Memory B cell (primary cell): ENCODE results near the gene CTNNA3.

Source experiments
- ATAC-seq: fragments of 150-1000 bp; cut with Tn5 transposase; 2 replicates; pipeline ENCODE4 v1.10.0; 2021; ENCODE audit warnings: low read depth, mild to moderate bottlenecking, moderate library complexity
- DNase-seq, 2 donors: peaks; one replicate each; pipeline ENCODE4 v3.0.0; 2022; ENCODE audit warnings: low spot score in 2 of 2
- H3K27ac Mint-ChIP-seq: one replicate; pipeline ENCODE4 v1.8.0; 2022; ENCODE audit warnings: mild to moderate bottlenecking, moderate library complexity, mixed read lengths
- H3K27me3 Mint-ChIP-seq: one replicate; pipeline ENCODE4 v1.8.0; 2022; ENCODE audit warnings: mixed read lengths
- H3K36me3 Mint-ChIP-seq: one replicate; pipeline ENCODE4 v1.8.0; 2022; ENCODE audit warnings: mild to moderate bottlenecking, mixed read lengths
- H3K4me1 Mint-ChIP-seq: one replicate; pipeline ENCODE4 v1.8.0; 2022; ENCODE audit warnings: mixed read lengths
- H3K4me3 Mint-ChIP-seq: one replicate; pipeline ENCODE4 v1.8.0; 2022; ENCODE audit warnings: mild to moderate bottlenecking, moderate library complexity, mixed read lengths
- H3K9me3 Mint-ChIP-seq: one replicate; pipeline ENCODE4 v1.8.0; 2022; ENCODE audit warnings: mixed read lengths

The CTNNA3 gene

GRCh38 chr10:67011981-67012380, 684.0 kb downstream of the CTNNA3 start:
- Mint-ChIP-seq H3K9me3 (no peaks in the 10 kb centered on the region), H3K4me3 (no peak overlapping the region), H3K27ac (no peak overlapping the region), H3K36me3 (no peaks in the 10 kb centered on the region), H3K4me1 (no peaks in the 10 kb centered on the region), H3K27me3 (no peaks in the 10 kb centered on the region)
- ATAC-seq, result no peak
- DNase-seq, result no peak

DNA sequence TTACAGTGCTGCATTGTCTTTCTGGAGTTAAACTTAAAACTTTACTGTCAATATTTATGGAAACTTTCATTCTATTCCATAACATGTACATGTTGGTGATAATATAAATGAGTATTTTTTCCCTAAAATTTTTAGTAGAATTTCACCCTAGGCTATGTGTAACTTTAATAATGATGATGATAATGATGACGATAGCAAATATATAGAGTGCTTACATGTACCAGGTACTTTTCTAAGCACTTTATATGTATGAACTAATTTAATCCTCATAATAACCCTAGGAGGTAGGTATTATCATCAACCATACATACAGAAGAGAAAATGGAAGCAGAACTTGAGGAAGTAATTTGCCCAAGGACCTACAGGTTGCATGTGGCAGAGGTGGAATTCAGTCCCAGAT, 684.5 kb downstream of the CTNNA3 start:
- no peaks in the 10 kb centered on the region for H3K9me3 Mint-ChIP-seq
- H3K27ac Mint-ChIP-seq, result no peak overlapping the region
- no peaks in the 10 kb centered on the region for H3K36me3 Mint-ChIP-seq
- no peaks in the 10 kb centered on the region for H3K4me1 Mint-ChIP-seq
- DNase-seq, result no peak
- no peaks in the 10 kb centered on the region for H3K27me3 Mint-ChIP-seq
- no peak for ATAC-seq
- no peak overlapping the region for H3K4me3 Mint-ChIP-seq

DNA sequence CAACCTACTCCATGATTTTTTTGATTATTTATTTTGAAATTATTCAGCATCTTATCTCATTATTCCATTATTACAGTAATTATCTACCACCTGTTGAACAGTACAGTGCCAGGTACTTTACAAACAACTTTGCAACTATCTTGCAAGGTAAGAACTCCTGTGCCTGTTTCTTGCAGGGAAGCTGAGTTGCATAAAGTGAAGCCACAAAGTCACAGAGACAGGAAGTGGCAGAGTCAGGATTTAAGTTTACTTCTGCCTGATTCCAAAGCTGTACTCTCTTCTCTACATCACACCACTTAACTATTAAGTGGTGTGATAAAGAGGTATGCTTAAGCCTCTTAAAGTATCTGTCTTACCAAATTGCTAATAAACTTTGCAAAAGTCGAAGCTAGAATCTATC, 690.0 kb downstream of the CTNNA3 start:
- H3K27me3 Mint-ChIP-seq, result no peaks in the 10 kb centered on the region
- no peaks in the 10 kb centered on the region for H3K36me3 Mint-ChIP-seq
- H3K9me3 Mint-ChIP-seq, result no peaks in the 10 kb centered on the region
- DNase-seq (no peak), ATAC-seq (no peak)
- no peak overlapping the region for H3K27ac Mint-ChIP-seq
- no peak overlapping the region for H3K4me3 Mint-ChIP-seq
- H3K4me1 Mint-ChIP-seq, result no peaks in the 10 kb centered on the region

DNA sequence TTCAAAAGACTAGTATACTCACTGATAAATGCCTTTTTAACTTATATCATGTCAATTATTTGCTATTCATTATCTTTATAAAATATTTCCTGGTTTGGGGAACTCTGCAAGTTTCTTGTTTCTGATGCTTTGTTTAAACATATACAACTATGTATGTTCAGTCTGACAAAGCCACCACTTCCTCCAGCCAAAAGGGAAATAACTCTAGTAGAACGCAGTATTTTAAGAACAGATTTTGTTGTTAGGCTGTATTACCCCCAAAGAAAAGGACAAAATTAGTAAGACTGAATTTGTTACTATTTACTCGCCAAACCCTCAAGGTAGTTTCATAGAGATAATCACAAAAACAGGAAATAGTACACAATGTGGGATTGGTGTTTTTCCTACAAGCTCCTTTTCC, 691.3 kb downstream of the CTNNA3 start:
- H3K4me3 Mint-ChIP-seq, result no peak overlapping the region
- no peak for DNase-seq
- H3K36me3 Mint-ChIP-seq, result no peaks in the 10 kb centered on the region
- H3K4me1 Mint-ChIP-seq, result no peaks in the 10 kb centered on the region
- no peak for ATAC-seq
- no peak overlapping the region for H3K27ac Mint-ChIP-seq
- H3K9me3 Mint-ChIP-seq, result no peaks in the 10 kb centered on the region
- H3K27me3 Mint-ChIP-seq, result no peaks in the 10 kb centered on the region

DNA sequence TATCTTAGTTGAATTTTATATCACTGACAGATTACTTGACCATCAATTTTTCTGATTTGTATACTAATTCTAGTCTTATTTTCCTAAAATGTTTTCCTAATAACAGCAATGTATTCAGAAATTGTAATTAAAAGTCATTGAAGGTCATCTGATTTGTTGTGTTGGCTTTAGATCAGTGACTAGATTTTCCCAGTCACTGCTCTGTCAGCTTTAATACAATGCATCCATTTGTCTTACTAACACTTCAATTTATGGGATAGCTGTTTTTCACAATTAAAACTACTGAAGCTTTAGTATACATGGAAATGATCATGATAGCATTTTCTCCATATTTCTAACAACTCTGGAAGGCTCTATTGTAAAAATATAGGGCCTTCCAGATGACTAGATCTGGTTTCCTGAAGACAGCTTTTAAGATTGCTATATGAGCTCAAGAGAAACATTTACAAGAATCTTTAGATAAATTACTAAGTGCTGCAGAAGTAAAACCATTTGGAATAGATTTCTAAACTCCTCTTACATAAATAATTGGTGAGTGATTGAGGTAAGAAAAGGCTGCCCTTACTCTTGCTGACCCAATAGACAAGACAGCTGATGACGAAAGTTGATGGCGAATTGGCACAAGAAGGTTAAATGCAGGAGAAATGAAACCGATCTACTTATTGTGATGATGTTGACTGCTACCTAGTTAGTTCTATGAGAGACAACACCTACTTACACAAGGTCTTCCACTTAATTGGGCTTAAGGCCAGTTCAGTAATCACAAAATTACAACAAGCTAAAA, 696.0 kb downstream of the CTNNA3 start:
- ATAC-seq, result no peak

GRCh38 chr10:66996996-66997395, 699.0 kb downstream of the CTNNA3 start:
- no peak for ATAC-seq

More for the DNA sequence above, 696.0 kb downstream of the CTNNA3 start:
- H3K36me3 Mint-ChIP-seq, result no peaks in the 10 kb centered on the region
- no peak for DNase-seq
- no peak overlapping the region for H3K27ac Mint-ChIP-seq
- H3K9me3 Mint-ChIP-seq, result peaks cover 3% of the 10 kb centered on the region
- H3K4me1 Mint-ChIP-seq, result no peaks in the 10 kb centered on the region
- H3K4me3 Mint-ChIP-seq, result no peak overlapping the region
- H3K27me3 Mint-ChIP-seq, result no peaks in the 10 kb centered on the region

DNA sequence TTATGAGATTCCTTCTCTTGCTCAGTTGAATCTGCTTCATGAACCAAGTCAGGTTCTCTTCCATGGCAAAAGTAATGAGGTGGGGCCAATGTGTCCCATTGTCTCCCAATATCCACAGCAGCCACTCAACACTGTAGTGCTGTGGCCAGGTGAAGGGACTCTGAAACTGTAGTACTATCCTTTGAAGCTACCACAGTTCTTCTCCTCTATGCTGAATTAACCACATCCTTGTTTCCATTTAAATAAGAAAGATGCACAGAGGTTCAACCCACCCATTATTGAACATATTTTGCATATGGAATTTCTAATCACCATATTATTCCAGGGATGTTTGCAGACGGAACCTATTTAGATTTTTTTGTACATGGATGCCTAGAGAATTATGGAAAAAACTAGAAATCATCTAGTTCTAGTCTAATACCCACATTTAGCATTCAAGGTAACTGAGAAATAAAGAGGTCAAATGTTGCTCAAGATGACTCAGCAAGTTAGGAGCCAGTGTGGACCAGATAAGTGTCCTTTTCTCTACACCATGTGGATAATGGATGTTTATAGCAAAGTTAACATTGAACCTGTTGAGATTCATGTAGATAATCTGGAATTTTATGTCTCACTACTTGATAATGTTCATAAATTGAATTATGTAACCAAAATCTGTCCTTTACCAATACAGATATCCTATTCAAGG, 705.7 kb downstream of the CTNNA3 start:
- Mint-ChIP-seq H3K27ac (no peak overlapping the region), H3K4me1 (no peaks in the 10 kb centered on the region), H3K4me3 (no peak overlapping the region), H3K9me3 (no peaks in the 10 kb centered on the region), H3K36me3 (no peaks in the 10 kb centered on the region), H3K27me3 (no peaks in the 10 kb centered on the region)
- DNase-seq (no peak), ATAC-seq (no peak)

More at GRCh38 chr10:66996996-66997395, 699.0 kb downstream of the CTNNA3 start:
- H3K4me3 Mint-ChIP-seq, result no peak overlapping the region
- H3K9me3 Mint-ChIP-seq, result peaks cover 3% of the 10 kb centered on the region
- H3K4me1 Mint-ChIP-seq, result no peaks in the 10 kb centered on the region
- no peaks in the 10 kb centered on the region for H3K36me3 Mint-ChIP-seq
- H3K27ac Mint-ChIP-seq, result no peak overlapping the region
- no peak for DNase-seq
- no peaks in the 10 kb centered on the region for H3K27me3 Mint-ChIP-seq

- H3K27ac Mint-ChIP-seq, result no peak overlapping the region
These were observed 712.5 kb downstream of the CTNNA3 start for GRCh38 chr10:66983475-66983818.

DNA sequence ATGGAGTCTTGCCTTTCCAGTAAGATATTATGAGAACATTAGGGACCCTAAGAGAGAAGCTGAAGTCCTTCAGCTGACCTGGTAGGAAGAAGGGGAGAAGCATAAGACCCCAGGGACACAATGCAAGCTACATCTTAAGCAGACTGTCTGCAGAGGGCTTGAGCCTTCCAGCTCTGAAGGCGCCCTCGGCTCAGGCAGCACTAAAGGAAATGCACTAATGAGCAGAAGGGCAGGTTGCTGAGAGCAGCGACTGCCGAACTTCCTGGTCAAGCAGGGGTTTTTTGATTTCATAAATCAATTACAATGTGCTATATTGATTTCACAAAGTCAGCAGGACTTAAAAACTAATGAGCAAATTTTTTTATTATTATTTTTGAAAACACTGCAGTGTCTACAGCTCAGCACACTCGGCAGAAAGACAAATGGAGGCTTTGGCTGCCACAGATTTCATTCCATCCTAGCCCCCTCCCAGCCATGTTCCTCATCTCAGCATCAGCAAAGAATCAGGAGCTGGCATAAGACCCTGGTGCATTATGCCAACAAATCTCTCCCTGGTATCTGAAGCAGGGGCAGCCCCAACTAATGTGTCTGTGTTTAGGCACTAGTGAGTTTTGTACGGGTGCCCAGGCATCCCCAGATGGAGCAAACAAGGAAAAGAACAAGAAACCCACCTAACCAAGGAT, 713.1 kb downstream of the CTNNA3 start:
- no peaks in the 10 kb centered on the region for H3K36me3 Mint-ChIP-seq
- DNase-seq (no peak), ATAC-seq (no peak)
- H3K27ac Mint-ChIP-seq, result no peak overlapping the region
- peaks cover 2% of the 10 kb centered on the region for H3K9me3 Mint-ChIP-seq
- H3K27me3 Mint-ChIP-seq, result no peaks in the 10 kb centered on the region
- H3K4me1 Mint-ChIP-seq, result peaks cover 9% of the 10 kb centered on the region
- H3K4me3 Mint-ChIP-seq, result no peak overlapping the region

More at GRCh38 chr10:66983475-66983818, 712.5 kb downstream of the CTNNA3 start:
- H3K36me3 Mint-ChIP-seq, result no peaks in the 10 kb centered on the region
- no peaks in the 10 kb centered on the region for H3K27me3 Mint-ChIP-seq
- ATAC-seq, result no peak
- no peak overlapping the region for H3K4me3 Mint-ChIP-seq
- DNase-seq, result no peak
- peaks cover 2% of the 10 kb centered on the region for H3K9me3 Mint-ChIP-seq
- H3K4me1 Mint-ChIP-seq, result peaks cover 9% of the 10 kb centered on the region

DNA sequence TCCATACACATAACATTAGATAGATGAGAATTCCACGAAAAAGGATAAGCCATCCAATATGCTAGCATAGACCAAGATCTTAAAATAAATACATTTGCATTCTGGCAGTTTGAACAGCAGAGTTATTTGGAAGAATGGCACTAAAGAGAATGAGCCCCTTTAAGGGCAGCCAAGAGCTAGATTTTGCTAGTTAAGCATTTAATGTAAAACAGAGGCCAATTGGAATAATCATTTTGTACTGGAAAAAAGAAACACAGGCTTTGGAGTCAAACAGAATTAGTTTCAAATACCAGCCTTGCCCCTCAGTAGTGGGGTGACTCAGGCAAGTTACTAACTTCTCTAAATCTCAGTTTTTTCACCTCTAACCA, 714.0 kb downstream of the CTNNA3 start:
- Mint-ChIP-seq H3K36me3 (no peaks in the 10 kb centered on the region), H3K27me3 (no peaks in the 10 kb centered on the region)

GRCh38 chr10:66981361-66982052, 714.5 kb downstream of the CTNNA3 start:
- Mint-ChIP-seq H3K27me3 (no peaks in the 10 kb centered on the region), H3K36me3 (no peaks in the 10 kb centered on the region), H3K9me3 (peaks cover 2% of the 10 kb centered on the region), H3K27ac (no peak overlapping the region), H3K4me3 (no peak overlapping the region), H3K4me1 (peaks cover 9% of the 10 kb centered on the region)
- DNase-seq, result no peak
- ATAC-seq, result no peak

More for the DNA sequence above, 714.0 kb downstream of the CTNNA3 start:
- no peak overlapping the region for H3K4me3 Mint-ChIP-seq
- ATAC-seq, result no peak
- no peak for DNase-seq
- H3K4me1 Mint-ChIP-seq, result peaks cover 9% of the 10 kb centered on the region
- peaks cover 2% of the 10 kb centered on the region for H3K9me3 Mint-ChIP-seq
- H3K27ac Mint-ChIP-seq, result no peak overlapping the region

DNA sequence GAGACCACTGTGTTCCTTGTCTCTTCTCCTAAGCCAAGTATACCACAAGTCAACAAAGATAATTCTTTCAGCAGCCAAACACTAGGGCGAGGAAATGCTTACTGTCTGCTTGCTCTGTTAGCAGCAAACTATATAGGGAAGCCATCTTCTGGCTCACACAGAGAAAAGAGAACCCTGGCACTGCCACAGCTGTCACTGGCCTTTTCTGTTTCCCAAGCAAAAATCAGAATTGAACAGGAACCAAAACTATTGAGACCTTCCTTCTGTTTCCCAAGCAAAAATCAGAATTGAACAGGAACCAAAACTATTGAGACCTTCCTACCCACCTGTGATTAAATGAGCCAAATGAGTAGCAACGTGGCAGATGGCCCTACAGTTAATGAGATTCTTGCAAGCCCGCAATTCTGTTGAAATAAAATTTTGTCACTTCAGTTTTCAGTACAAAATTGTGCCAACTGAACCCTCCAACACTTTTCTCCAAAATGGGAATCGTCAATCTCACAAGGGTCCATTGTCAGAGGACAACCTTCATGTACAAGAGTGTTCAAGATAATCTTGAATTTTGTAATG, 715.7 kb downstream of the CTNNA3 start:
- peaks cover 2% of the 10 kb centered on the region for H3K9me3 Mint-ChIP-seq
- H3K36me3 Mint-ChIP-seq, result no peaks in the 10 kb centered on the region
- no peak overlapping the region for H3K4me3 Mint-ChIP-seq
- ATAC-seq (no peak), DNase-seq (no peak)
- no peaks in the 10 kb centered on the region for H3K27me3 Mint-ChIP-seq
- H3K4me1 Mint-ChIP-seq, result peaks cover 9% of the 10 kb centered on the region
- no peak overlapping the region for H3K27ac Mint-ChIP-seq

DNA sequence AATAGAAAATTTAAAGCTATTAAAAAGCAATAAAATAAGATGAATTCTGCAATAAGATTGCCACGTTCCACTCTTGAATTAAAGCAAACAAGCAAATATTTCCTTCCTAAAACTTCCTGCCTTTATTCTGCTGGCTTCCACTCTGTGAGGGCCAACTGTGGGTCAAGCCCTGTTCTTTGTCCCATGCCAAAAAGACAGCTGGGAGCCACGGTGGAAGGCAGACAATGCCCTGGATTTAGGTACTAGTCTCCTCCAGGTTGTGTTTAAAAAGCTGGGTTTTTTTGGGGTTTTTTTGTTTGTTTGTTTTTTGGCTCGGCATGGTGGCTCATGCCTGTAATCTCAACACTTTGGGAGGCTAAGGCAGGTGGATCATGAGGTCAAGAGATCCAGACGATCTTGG, 731.0 kb downstream of the CTNNA3 start:
- Mint-ChIP-seq H3K27me3 (no peaks in the 10 kb centered on the region), H3K9me3 (no peaks in the 10 kb centered on the region), H3K27ac (no peak overlapping the region), H3K36me3 (no peaks in the 10 kb centered on the region), H3K4me3 (no peak overlapping the region), H3K4me1 (no peaks in the 10 kb centered on the region)
- no peak for ATAC-seq
- DNase-seq, result no peak

DNA sequence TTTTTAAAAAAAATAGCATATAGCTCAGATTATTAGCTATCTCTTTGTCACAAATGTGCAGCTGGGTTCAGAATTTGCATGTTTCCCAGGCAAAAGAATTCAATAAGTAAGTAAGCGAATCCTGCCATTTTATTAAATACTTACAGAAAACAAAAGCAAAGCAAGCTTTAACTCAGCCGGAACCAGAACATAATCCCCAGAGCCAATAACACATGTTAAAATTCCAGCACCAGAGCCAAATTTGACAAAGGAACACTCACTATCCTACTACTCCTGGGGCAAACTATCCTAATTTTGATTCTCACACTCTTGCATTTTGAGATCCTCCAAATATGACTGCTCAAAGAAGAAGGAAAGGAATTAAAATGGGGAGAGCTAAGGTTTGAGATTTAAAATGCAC, 737.5 kb downstream of the CTNNA3 start:
- DNase-seq, result no peak
- H3K36me3 Mint-ChIP-seq, result no peaks in the 10 kb centered on the region
- H3K9me3 Mint-ChIP-seq, result no peaks in the 10 kb centered on the region
- ATAC-seq, result no peak
- no peak overlapping the region for H3K4me3 Mint-ChIP-seq
- H3K27me3 Mint-ChIP-seq, result no peaks in the 10 kb centered on the region
- H3K4me1 Mint-ChIP-seq, result no peaks in the 10 kb centered on the region
- H3K27ac Mint-ChIP-seq, result no peak overlapping the region
